ENCODE results near the gene PPP1R36.
"Not testable (repeated sequence)": the region's sequence is repeated elsewhere in the genome, so short reads cannot be mapped to it uniquely, and the experiment has no call there.

Gene PPP1R36

GRCh38 chr14:64617872-64618408, 68.2 kb downstream of the PPP1R36 start:
- not testable (repeated sequence) for DNase-seq

- no peak for DNase-seq
Measured at GRCh38 chr14:64620910-64621309, 71.1 kb downstream of the PPP1R36 start.

- no peak for DNase-seq
Measured at GRCh38 chr14:64623554-64624165, 73.9 kb downstream of the PPP1R36 start.

GRCh38 chr14:64625386-64626232, 75.8 kb downstream of the PPP1R36 start:
- no peak for DNase-seq

- no peak for DNase-seq
Measured at GRCh38 chr14:64628940-64629408, 79.2 kb downstream of the PPP1R36 start.

- DNase-seq, result no peak
Measured at GRCh38 chr14:64630778-64631177, 81.0 kb downstream of the PPP1R36 start.

- DNase-seq, result not testable (repeated sequence)
Measured at GRCh38 chr14:64631222-64631621, 81.5 kb downstream of the PPP1R36 start.

- DNase-seq, result no peak
Measured at GRCh38 chr14:64632056-64632455, 82.3 kb downstream of the PPP1R36 start.

GRCh38 chr14:64634558-64634957, 84.8 kb downstream of the PPP1R36 start:
- DNase-seq, result no peak

- DNase-seq, result no peak
Measured at GRCh38 chr14:64636208-64636979, 86.6 kb downstream of the PPP1R36 start.

- DNase-seq, result no peak
Measured at GRCh38 chr14:64636980-64637429, 87.2 kb downstream of the PPP1R36 start.

GRCh38 chr14:64637735-64638473, 88.1 kb downstream of the PPP1R36 start:
- no peak for DNase-seq

GRCh38 chr14:64638625-64639024, 88.9 kb downstream of the PPP1R36 start:
- no peak for DNase-seq
